Chondrocyte (in vitro differentiated cells): ENCODE data around the gene PCDH18. TPM values are rescaled to one million over a fixed set of nuclear protein-coding genes. Genes with fewer than 3 reads are reported as not detected.
"Not testable (repeated sequence)": the region's sequence is repeated elsewhere in the genome, so short reads cannot be mapped to it uniquely, and the experiment has no call there.

Experiments used
- DNase-seq: peaks from one replicate; pipeline ENCODE4 v3.0.0; 2021; ENCODE audit warnings: mixed read lengths, low spot score
- H3K27ac Mint-ChIP-seq: one replicate; pipeline ENCODE4 v1.8.0; 2021; ENCODE audit warnings: mild to moderate bottlenecking, moderate library complexity, mixed read lengths; ENCODE audit not compliant: unreplicated experiment
- H3K27me3 Mint-ChIP-seq: 2 replicates; pipeline ENCODE4 v1.8.0; 2021; ENCODE audit warnings: low read depth, mixed read lengths
- H3K36me3 Mint-ChIP-seq: 2 replicates; pipeline ENCODE4 v1.8.0; 2021; ENCODE audit warnings: low read depth, mixed read lengths
- H3K4me1 Mint-ChIP-seq: 2 replicates; pipeline ENCODE4 v1.8.0; 2021; ENCODE audit warnings: low read depth, mild to moderate bottlenecking, mixed read lengths
- H3K4me3 Mint-ChIP-seq: one replicate; pipeline ENCODE4 v1.8.0; 2021; ENCODE audit warnings: mild to moderate bottlenecking, moderate library complexity, mixed read lengths; ENCODE audit not compliant: unreplicated experiment
- H3K9me3 Mint-ChIP-seq: 2 replicates; pipeline ENCODE4 v1.8.0; 2021; ENCODE audit warnings: low read depth, mixed read lengths
- CTCF ChIP-seq: fragments of 200-600 bp; sonication (generic); IDR thresholded peaks from 2 replicates; pipeline ENCODE4 v1.5.0; 2021; ENCODE audit warnings: antibody characterized with exemption, mild to moderate bottlenecking, moderate library complexity
- total RNA-seq: library from RNA; stranded (reverse); gene quantifications from 3 replicates; pipeline ENCODE4 v1.2.1, GENCODE V29; 2021

PCDH18 gene
- total RNA-seq, 1 donor from 2014 or later = 33.3 TPM

- Mint-ChIP-seq H3K4me3 (no peak overlapping the region), H3K36me3 (no peaks in the 10 kb centered on the region), H3K4me1 (peaks cover 57% of the 10 kb centered on the region), H3K9me3 (no peaks in the 10 kb centered on the region), H3K27ac (peak overlapping the region; percentile 81), H3K27me3 (no peaks in the 10 kb centered on the region)
- no peak for DNase-seq
- no peak for TF ChIP-seq CTCF
Observed at GRCh38 chr4:137514406-137515111, 17.7 kb downstream of the PCDH18 start.

- H3K27ac Mint-ChIP-seq = peak overlapping the region; percentile 77
- no peaks in the 10 kb centered on the region for H3K9me3 Mint-ChIP-seq
- no peaks in the 10 kb centered on the region for H3K36me3 Mint-ChIP-seq
- H3K4me1 Mint-ChIP-seq = peaks cover 44% of the 10 kb centered on the region
- H3K27me3 Mint-ChIP-seq = no peaks in the 10 kb centered on the region
- DNase-seq = no peak
- peak overlapping the region; percentile 20 for H3K4me3 Mint-ChIP-seq
- TF ChIP-seq CTCF = no peak
Observed at GRCh38 chr4:137510557-137511265, 21.6 kb downstream of the PCDH18 start.

- Mint-ChIP-seq H3K36me3 (no peaks in the 10 kb centered on the region), H3K27me3 (no peaks in the 10 kb centered on the region), H3K27ac (no peak overlapping the region), H3K4me1 (peaks cover 36% of the 10 kb centered on the region), H3K9me3 (no peaks in the 10 kb centered on the region), H3K4me3 (no peak overlapping the region)
- TF ChIP-seq CTCF = no peak
- DNase-seq = no peak
Observed at GRCh38 chr4:137509855-137510282, 22.4 kb downstream of the PCDH18 start.

- TF ChIP-seq CTCF = no peak
- Mint-ChIP-seq H3K4me1 (no peaks in the 10 kb centered on the region), H3K27ac (no peak overlapping the region), H3K9me3 (no peaks in the 10 kb centered on the region), H3K4me3 (no peak overlapping the region), H3K36me3 (no peaks in the 10 kb centered on the region), H3K27me3 (no peaks in the 10 kb centered on the region)
- DNase-seq = no peak
Observed at GRCh38 chr4:137502339-137503129, 29.8 kb downstream of the PCDH18 start.

- not testable (repeated sequence) for DNase-seq, H3K9me3 Mint-ChIP-seq, H3K27ac Mint-ChIP-seq, H3K27me3 Mint-ChIP-seq, H3K4me1 Mint-ChIP-seq, H3K36me3 Mint-ChIP-seq
- H3K4me3 Mint-ChIP-seq = peak overlapping the region; percentile 64
Observed at GRCh38 chr4:137496267-137496666, 36.0 kb downstream of the PCDH18 start.
